ENCODE data around the gene SERPINA1. TPM values are rescaled to one million over a fixed set of nuclear protein-coding genes. Genes with fewer than 3 reads are reported as not detected.
"Not testable (repeated sequence)": the region's sequence is repeated elsewhere in the genome, so short reads cannot be mapped to it uniquely, and the experiment has no call there.

Gene SERPINA1
- total RNA-seq, 1 experiment from 2014 or later = 4.9 TPM

DNA sequence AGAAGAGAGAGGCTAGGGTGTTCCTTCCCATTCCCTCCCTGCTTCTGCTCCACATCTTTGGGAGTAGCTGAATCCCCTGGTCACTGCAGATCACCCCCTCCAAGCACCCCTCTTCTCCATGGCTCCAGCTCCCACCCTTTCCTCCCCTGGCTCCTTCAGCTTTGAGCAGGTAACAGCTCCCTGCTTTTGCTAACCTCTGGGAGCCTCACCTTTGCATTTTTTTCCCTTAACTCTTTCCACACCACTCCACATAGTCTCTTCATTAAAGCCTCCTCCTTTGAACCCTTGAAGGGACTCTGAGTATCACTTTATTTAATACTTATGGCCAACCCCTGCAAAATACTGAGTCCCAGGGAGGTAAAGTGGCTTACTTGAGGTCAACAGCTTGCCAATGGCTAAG, 39.6 kb downstream of the SERPINA1 start:
- no peak for DNase-seq (ENCODE audit: low read depth, low spot score)
- ChIA-PET CTCF (no interaction called here), POLR2A (no interaction called here)
- no peaks in the 10 kb centered on the region for H3K36me3 ChIP-seq (ENCODE audit: control insufficient read depth, insufficient read depth, low read length)
- no peak overlapping the region for H3K27ac ChIP-seq (ENCODE audit: low read length)
- ATAC-seq = no peak
- H3K27me3 ChIP-seq (ENCODE audit: control insufficient read depth, insufficient read depth, low read length) = no peaks in the 10 kb centered on the region
- H3K4me1 ChIP-seq (ENCODE audit: control insufficient read depth, insufficient read depth, low read length) = no peaks in the 10 kb centered on the region
- no peaks in the 10 kb centered on the region for H3K9me3 ChIP-seq (ENCODE audit: control insufficient read depth, insufficient read depth, low read depth, low read length)
- no peak overlapping the region for H3K4me3 ChIP-seq (ENCODE audit: low read depth in 2 of 2, low read length in 2 of 2)
- BruUV-seq (replicated peaks) = no TSS peak
- in situ Hi-C loops (cut with HindIII; ENCODE audit: low pct_unique_long_range_greater_than_20kb, low sequenced_read_pairs) = no loop called here
- intact Hi-C loops (cut with micrococcal nuclease; ENCODE audit: unreplicated experiment) = no loop called here
- TF ChIP-seq SIN3A (IDR thresholded peaks at IDR 0.05; ENCODE audit: borderline replicate concordance, insufficient read depth, low read depth, low read length) (no peak), TCF7L2 (IDR thresholded peaks at IDR 0.05; ENCODE audit: low read depth, low read length) (no peak), POLR2AphosphoS5 (IDR thresholded peaks at IDR 0.05; ENCODE audit: low read depth, low read length) (no peak), CTCF (IDR thresholded peaks at IDR 0.05) (no peak)
- TF ChIP-seq, protein P1, sequence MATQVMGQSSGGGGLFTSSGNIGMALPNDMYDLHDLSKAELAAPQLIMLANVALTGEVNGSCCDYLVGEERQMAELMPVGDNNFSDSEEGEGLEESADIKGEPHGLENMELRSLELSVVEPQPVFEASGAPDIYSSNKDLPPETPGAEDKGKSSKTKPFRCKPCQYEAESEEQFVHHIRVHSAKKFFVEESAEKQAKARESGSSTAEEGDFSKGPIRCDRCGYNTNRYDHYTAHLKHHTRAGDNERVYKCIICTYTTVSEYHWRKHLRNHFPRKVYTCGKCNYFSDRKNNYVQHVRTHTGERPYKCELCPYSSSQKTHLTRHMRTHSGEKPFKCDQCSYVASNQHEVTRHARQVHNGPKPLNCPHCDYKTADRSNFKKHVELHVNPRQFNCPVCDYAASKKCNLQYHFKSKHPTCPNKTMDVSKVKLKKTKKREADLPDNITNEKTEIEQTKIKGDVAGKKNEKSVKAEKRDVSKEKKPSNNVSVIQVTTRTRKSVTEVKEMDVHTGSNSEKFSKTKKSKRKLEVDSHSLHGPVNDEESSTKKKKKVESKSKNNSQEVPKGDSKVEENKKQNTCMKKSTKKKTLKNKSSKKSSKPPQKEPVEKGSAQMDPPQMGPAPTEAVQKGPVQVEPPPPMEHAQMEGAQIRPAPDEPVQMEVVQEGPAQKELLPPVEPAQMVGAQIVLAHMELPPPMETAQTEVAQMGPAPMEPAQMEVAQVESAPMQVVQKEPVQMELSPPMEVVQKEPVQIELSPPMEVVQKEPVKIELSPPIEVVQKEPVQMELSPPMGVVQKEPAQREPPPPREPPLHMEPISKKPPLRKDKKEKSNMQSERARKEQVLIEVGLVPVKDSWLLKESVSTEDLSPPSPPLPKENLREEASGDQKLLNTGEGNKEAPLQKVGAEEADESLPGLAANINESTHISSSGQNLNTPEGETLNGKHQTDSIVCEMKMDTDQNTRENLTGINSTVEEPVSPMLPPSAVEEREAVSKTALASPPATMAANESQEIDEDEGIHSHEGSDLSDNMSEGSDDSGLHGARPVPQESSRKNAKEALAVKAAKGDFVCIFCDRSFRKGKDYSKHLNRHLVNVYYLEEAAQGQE (IDR thresholded peaks at IDR 0.05; ENCODE audit: insufficient read depth in 1 of 2, low read depth in 2 of 2, low read length in 1 of 2) = no peak

DNA sequence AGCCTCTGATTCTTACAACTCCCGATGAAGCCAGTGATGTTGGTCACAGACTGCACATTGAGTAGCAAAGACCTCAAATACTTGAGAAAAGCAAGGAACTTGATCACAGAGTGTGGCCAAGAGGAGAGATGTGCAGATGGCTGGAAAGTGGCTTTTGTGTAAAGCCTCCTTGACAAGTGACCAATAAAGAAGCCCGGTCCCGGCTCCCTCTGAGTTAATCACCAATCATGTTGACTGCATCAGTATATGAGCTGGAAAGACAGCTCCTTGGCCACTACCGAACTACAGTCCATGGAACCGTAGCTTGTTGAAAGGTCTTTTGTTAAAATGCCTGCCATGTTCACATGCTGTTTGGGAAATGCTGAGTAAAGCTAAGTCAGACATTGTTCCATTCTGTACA, 41.6 kb downstream of the SERPINA1 start:
- CTCF ChIA-PET = no interaction called here
- H3K36me3 ChIP-seq (ENCODE audit: control insufficient read depth, insufficient read depth, low read length) = no peaks in the 10 kb centered on the region
- DNase-seq (ENCODE audit: low read depth, low spot score) = no peak
- TF ChIP-seq, protein P1 (IDR thresholded peaks at IDR 0.05; ENCODE audit: insufficient read depth in 1 of 2, low read depth in 2 of 2, low read length in 1 of 2) = no peak
- no peak for TF ChIP-seq SIN3A (IDR thresholded peaks at IDR 0.05; ENCODE audit: borderline replicate concordance, insufficient read depth, low read depth, low read length)
- no peak for TF ChIP-seq CTCF (IDR thresholded peaks at IDR 0.05)
- TF ChIP-seq TCF7L2 (IDR thresholded peaks at IDR 0.05; ENCODE audit: low read depth, low read length) = no peak
- no peak for TF ChIP-seq POLR2AphosphoS5 (IDR thresholded peaks at IDR 0.05; ENCODE audit: low read depth, low read length)
- no peaks in the 10 kb centered on the region for H3K9me3 ChIP-seq (ENCODE audit: control insufficient read depth, insufficient read depth, low read depth, low read length)
- H3K4me1 ChIP-seq (ENCODE audit: control insufficient read depth, insufficient read depth, low read length) = no peaks in the 10 kb centered on the region; the same call in 1 of the 2 replicates
- no peaks in the 10 kb centered on the region for H3K27me3 ChIP-seq (ENCODE audit: control insufficient read depth, insufficient read depth, low read length)
- no peak overlapping the region for H3K27ac ChIP-seq (ENCODE audit: low read length)
- intact Hi-C loops (cut with micrococcal nuclease; ENCODE audit: unreplicated experiment) (no loop called here), in situ Hi-C loops (cut with HindIII; ENCODE audit: low pct_unique_long_range_greater_than_20kb, low sequenced_read_pairs) (no loop called here)
- POLR2A ChIA-PET = no interaction called here
- BruUV-seq (replicated peaks) = no TSS peak
- ATAC-seq = no peak
- H3K4me3 ChIP-seq (ENCODE audit: low read depth in 2 of 2, low read length in 2 of 2) = no peak overlapping the region

- CTCF ChIA-PET; DNase-seq (ENCODE audit: low read depth, low spot score); H3K4me1 ChIP-seq (ENCODE audit: control insufficient read depth, insufficient read depth, low read length); BruUV-seq (replicated peaks); H3K36me3 ChIP-seq (ENCODE audit: control insufficient read depth, insufficient read depth, low read length); intact Hi-C loops (cut with micrococcal nuclease; ENCODE audit: unreplicated experiment); H3K4me3 ChIP-seq (ENCODE audit: low read depth in 2 of 2, low read length in 2 of 2); POLR2A ChIA-PET; H3K27ac ChIP-seq (ENCODE audit: low read length); in situ Hi-C loops (cut with HindIII; ENCODE audit: low pct_unique_long_range_greater_than_20kb, low sequenced_read_pairs); H3K27me3 ChIP-seq (ENCODE audit: control insufficient read depth, insufficient read depth, low read length); H3K9me3 ChIP-seq (ENCODE audit: control insufficient read depth, insufficient read depth, low read depth, low read length): not testable (repeated sequence)
- peak; percentile 44; the same call in 1 of the 2 replicates for ATAC-seq
Observed at GRCh38 chr14:94346065-94346786, 42.2 kb downstream of the SERPINA1 start.

All from Panc1 (cell line).